Glomerular visceral epithelial cell (primary cell): ENCODE measurements around the gene RIMBP3C.
A peak's percentile ranks its signal among the peaks of the same experiment; 100 is the strongest.
"Not testable (repeated sequence)": the region's sequence is repeated elsewhere in the genome, so short reads cannot be mapped to it uniquely, and the experiment has no call there.

Source experiments
- DNase-seq: peaks from one replicate; pipeline ENCODE4 v3.0.0-alpha.2; 2016; ENCODE audit errors: extremely low spot score

Gene RIMBP3C

GRCh38 chr22:21573293-21573734 is 22.1 kb upstream of the RIMBP3C start:
- no peak for DNase-seq

- DNase-seq, result no peak
Observed at GRCh38 chr22:21571679-21572078, 20.4 kb upstream of the RIMBP3C start.

GRCh38 chr22:21570398-21570797 is 19.1 kb upstream of the RIMBP3C start:
- DNase-seq, result no peak

GRCh38 chr22:21569459-21570170 is 18.4 kb upstream of the RIMBP3C start:
- no peak for DNase-seq

GRCh38 chr22:21569076-21569427 is 17.8 kb upstream of the RIMBP3C start:
- not testable (repeated sequence) for DNase-seq

- DNase-seq, result peak; percentile 25
Observed at GRCh38 chr22:21568347-21569075, 17.2 kb upstream of the RIMBP3C start.

- peak; percentile 76 for DNase-seq
Observed at GRCh38 chr22:21567456-21568346, 16.4 kb upstream of the RIMBP3C start, which contains the start of gene UBE2L3. UBE2L3 (plus strand) TSS chr22:21567714; CDS start chr22:21567745, 31 bp downstream.

GRCh38 chr22:21564411-21564810 is 13.2 kb upstream of the RIMBP3C start:
- no peak for DNase-seq

- no peak for DNase-seq
Observed at GRCh38 chr22:21563912-21564311, 12.7 kb upstream of the RIMBP3C start.

GRCh38 chr22:21560657-21561056 is 9.4 kb upstream of the RIMBP3C start:
- not testable (repeated sequence) for DNase-seq

- not testable (repeated sequence) for DNase-seq
Observed at GRCh38 chr22:21559345-21560125, 8.3 kb upstream of the RIMBP3C start.

- not testable (repeated sequence) for DNase-seq
Observed at GRCh38 chr22:21550678-21551047, 598 bp downstream of the RIMBP3C start.

GRCh38 chr22:21550008-21550677 is 1.1 kb downstream of the RIMBP3C start:
- DNase-seq, result not testable (repeated sequence)

- DNase-seq, result not testable (repeated sequence)
Observed at GRCh38 chr22:21549558-21549957, 1.7 kb downstream of the RIMBP3C start.

- DNase-seq, result not testable (repeated sequence)
Observed at GRCh38 chr22:21544432-21545322, 6.6 kb downstream of the RIMBP3C start.

- not testable (repeated sequence) for DNase-seq
Observed at GRCh38 chr22:21539862-21540261, 11.4 kb downstream of the RIMBP3C start.

GRCh38 chr22:21532863-21533648 is 18.2 kb downstream of the RIMBP3C start:
- not testable (repeated sequence) for DNase-seq

- not testable (repeated sequence) for DNase-seq
Observed at GRCh38 chr22:21531525-21531924, 19.7 kb downstream of the RIMBP3C start.
